ENCODE data around the gene ZMYM3.

Gene ZMYM3

GRCh38 chrX:71228063-71228642 is 25.8 kb downstream of the ZMYM3 start:
- no peak for TF ChIP-seq POLR2A (IDR thresholded peaks at IDR 0.05; ENCODE audit: low read depth, low read length)
- DNase-seq (ENCODE audit: insufficient read length, low spot score) (no peak), FAIRE-seq (no peak)

- no peak for FAIRE-seq
- TF ChIP-seq POLR2A (IDR thresholded peaks at IDR 0.05; ENCODE audit: low read depth, low read length), result no peak
- no peak for DNase-seq (ENCODE audit: insufficient read length, low spot score)
Measured at GRCh38 chrX:71227370-71228062, 26.4 kb downstream of the ZMYM3 start.

- DNase-seq (ENCODE audit: insufficient read length, low spot score) (no peak), FAIRE-seq (no peak)
- TF ChIP-seq POLR2A (IDR thresholded peaks at IDR 0.05; ENCODE audit: low read depth, low read length), result no peak
Measured at GRCh38 chrX:71225676-71226075, 28.3 kb downstream of the ZMYM3 start.

- DNase-seq (ENCODE audit: insufficient read length, low spot score) (no peak), FAIRE-seq (no peak)
- TF ChIP-seq POLR2A (IDR thresholded peaks at IDR 0.05; ENCODE audit: low read depth, low read length), result no peak
Measured at GRCh38 chrX:71225009-71225408, 28.9 kb downstream of the ZMYM3 start.

GRCh38 chrX:71224098-71224708 is 29.7 kb downstream of the ZMYM3 start:
- TF ChIP-seq POLR2A (IDR thresholded peaks at IDR 0.05; ENCODE audit: low read depth, low read length), result no peak
- DNase-seq (ENCODE audit: insufficient read length, low spot score), result no peak
- no peak for FAIRE-seq

- TF ChIP-seq POLR2A (IDR thresholded peaks at IDR 0.05; ENCODE audit: low read depth, low read length), result no peak
- no peak for FAIRE-seq
- no peak for DNase-seq (ENCODE audit: insufficient read length, low spot score)
Measured at GRCh38 chrX:71222929-71223328, 31.0 kb downstream of the ZMYM3 start, which contains the start of gene GJB1. Gene GJB1 (plus strand): TSS chrX:71223224. CDS start chrX:71223708, 484 bp downstream.

GRCh38 chrX:71221145-71221544 is 32.8 kb downstream of the ZMYM3 start:
- no peak for FAIRE-seq
- TF ChIP-seq POLR2A (IDR thresholded peaks at IDR 0.05; ENCODE audit: low read depth, low read length), result no peak

GRCh38 chrX:71217298-71217697 is 36.6 kb downstream of the ZMYM3 start:
- FAIRE-seq (no peak), DNase-seq (ENCODE audit: insufficient read length, low spot score) (no peak)
- no peak for TF ChIP-seq POLR2A (IDR thresholded peaks at IDR 0.05; ENCODE audit: low read depth, low read length)

More at GRCh38 chrX:71221145-71221544, 32.8 kb downstream of the ZMYM3 start:
- DNase-seq (ENCODE audit: insufficient read length, low spot score), result no peak

GRCh38 chrX:71216485-71216884 is 37.5 kb downstream of the ZMYM3 start:
- no peak for TF ChIP-seq POLR2A (IDR thresholded peaks at IDR 0.05; ENCODE audit: low read depth, low read length)
- no peak for FAIRE-seq
- DNase-seq (ENCODE audit: insufficient read length, low spot score), result no peak

- DNase-seq (ENCODE audit: insufficient read length, low spot score) (no peak), FAIRE-seq (no peak)
- TF ChIP-seq POLR2A (IDR thresholded peaks at IDR 0.05; ENCODE audit: low read depth, low read length), result no peak
Measured at GRCh38 chrX:71215338-71215912, 38.5 kb downstream of the ZMYM3 start.

- no peak for TF ChIP-seq POLR2A (IDR thresholded peaks at IDR 0.05; ENCODE audit: low read depth, low read length)
- FAIRE-seq, result no peak
- no peak for DNase-seq (ENCODE audit: insufficient read length, low spot score)
Measured at GRCh38 chrX:71214604-71215337, 39.2 kb downstream of the ZMYM3 start.

- FAIRE-seq, result no peak
- DNase-seq (ENCODE audit: insufficient read length, low spot score), result no peak
- TF ChIP-seq POLR2A (IDR thresholded peaks at IDR 0.05; ENCODE audit: low read depth, low read length), result no peak
Measured at GRCh38 chrX:71214152-71214551, 39.8 kb downstream of the ZMYM3 start.

- TF ChIP-seq POLR2A (IDR thresholded peaks at IDR 0.05; ENCODE audit: low read depth, low read length), result no peak
- DNase-seq (ENCODE audit: insufficient read length, low spot score) (no peak), FAIRE-seq (no peak)
Measured at GRCh38 chrX:71212536-71212935, 41.4 kb downstream of the ZMYM3 start.

- FAIRE-seq (no peak), DNase-seq (ENCODE audit: insufficient read length, low spot score) (no peak)
- TF ChIP-seq POLR2A (IDR thresholded peaks at IDR 0.05; ENCODE audit: low read depth, low read length), result no peak
Measured at GRCh38 chrX:71210816-71211215, 43.1 kb downstream of the ZMYM3 start.

All from H54 (cell line).